ENCODE data around the gene TENM4.

TENM4 gene

GRCh38 chr11:78961937-78962701 is 478.7 kb downstream of the TENM4 start:
- no peak for TF ChIP-seq CTCF (IDR thresholded peaks at IDR 0.05; ENCODE audit: control extremely low read depth, extremely low read depth, low read depth, missing control alignments)
- ChIA-PET POLR2A (no interaction called here), CTCF (no interaction called here)
- DNase-seq (ENCODE audit: extremely low spot score): no peak

- CTCF ChIA-PET: interaction anchor here (0.8 to 1.4 kb wide), 2 partner anchors 12 to 315 kb away, joined by 3 read pairs; no protein-coding TSS in a partner anchor
Measured at GRCh38 chr11:78961247-78961646, 479.6 kb downstream of the TENM4 start.

GRCh38 chr11:78958444-78958843 is 482.4 kb downstream of the TENM4 start:
- CTCF ChIA-PET: interaction anchor here (0.8 to 1.4 kb wide), 2 partner anchors 19 to 20 kb away, joined by 3 to 4 read pairs; no protein-coding TSS in a partner anchor
- TF ChIP-seq CTCF (IDR thresholded peaks at IDR 0.05; ENCODE audit: control extremely low read depth, extremely low read depth, low read depth, missing control alignments): no peak
- POLR2A ChIA-PET: no interaction called here
- no peak for DNase-seq (ENCODE audit: extremely low spot score)

More at GRCh38 chr11:78961247-78961646, 479.6 kb downstream of the TENM4 start:
- no peak for TF ChIP-seq CTCF (IDR thresholded peaks at IDR 0.05; ENCODE audit: control extremely low read depth, extremely low read depth, low read depth, missing control alignments)
- POLR2A ChIA-PET: no interaction called here
- no peak for DNase-seq (ENCODE audit: extremely low spot score)

DNA sequence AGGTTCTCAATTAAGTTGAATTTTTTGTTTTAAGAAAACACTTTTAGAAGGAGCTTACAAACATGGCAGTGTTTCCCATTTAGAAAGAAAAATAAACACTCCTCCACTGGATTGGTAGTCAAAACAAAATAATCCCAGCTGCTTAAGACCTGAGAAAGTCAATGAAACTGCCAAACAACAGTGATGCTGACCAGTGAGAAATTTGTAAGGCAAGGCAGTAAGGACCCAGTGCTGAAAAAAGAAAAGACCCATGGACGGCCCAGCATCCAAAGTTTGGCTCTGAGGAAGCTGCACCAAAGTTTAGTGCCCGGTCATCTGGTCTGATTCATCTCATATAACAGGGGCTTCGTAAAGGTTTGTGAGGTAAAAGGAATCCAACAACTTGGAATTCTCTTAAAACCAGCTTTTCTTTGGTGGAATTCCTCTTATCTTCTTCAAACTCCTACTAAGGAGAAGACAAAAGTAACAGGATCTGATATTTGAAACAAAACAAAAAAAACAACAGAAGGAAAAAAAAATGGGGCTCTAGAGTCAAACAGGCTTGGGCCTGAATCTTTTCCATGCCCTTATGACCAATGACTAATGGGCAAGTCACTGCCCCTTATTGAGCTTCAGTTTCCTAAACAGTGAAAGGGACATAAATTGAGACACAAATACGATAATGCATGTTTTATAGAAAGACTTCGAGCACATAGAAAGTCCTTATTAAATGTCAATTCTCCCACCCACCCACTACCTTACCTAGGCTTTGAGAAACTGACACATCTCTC is 483.2 kb downstream of the TENM4 start:
- TF ChIP-seq CTCF (IDR thresholded peaks at IDR 0.05; ENCODE audit: control extremely low read depth, extremely low read depth, low read depth, missing control alignments): no peak
- no peak for DNase-seq (ENCODE audit: extremely low spot score)
- POLR2A ChIA-PET: no interaction called here
- CTCF ChIA-PET: interaction anchor here (1.4 kb wide), 1 partner anchor 21 kb away, joined by 4 read pairs; no protein-coding TSS in a partner anchor

GRCh38 chr11:78954696-78955095 is 486.1 kb downstream of the TENM4 start:
- ChIA-PET CTCF (no interaction called here), POLR2A (no interaction called here)

More at GRCh38 chr11:78954696-78955095, 486.1 kb downstream of the TENM4 start:
- no peak for DNase-seq (ENCODE audit: extremely low spot score)
- no peak for TF ChIP-seq CTCF (IDR thresholded peaks at IDR 0.05; ENCODE audit: control extremely low read depth, extremely low read depth, low read depth, missing control alignments)
